Vagina (tissue), 2 donors: ENCODE data around the gene WIZ.

Experiments
- CTCF ChIP-seq, 3 experiments: fragments of 450-650 bp in 2 of 3; fragments of 200-600 bp in 1 of 3; sonication (generic) in 1 of 3; IDR thresholded peaks; one replicate each; pipeline ENCODE4 v1.5.1; 2017 to 2019; ENCODE audit warnings: antibody characterized with exemption in 3 of 3, mild to moderate bottlenecking in 2 of 3, moderate library complexity in 2 of 3
- POLR2A ChIP-seq, 2 donors: fragments of 450-650 bp; IDR thresholded peaks; one replicate each; pipeline ENCODE4 v1.6.1; 2017; ENCODE audit warnings: antibody characterized with exemption in 2 of 2, mild to moderate bottlenecking in 2 of 2, moderate library complexity in 2 of 2
- POLR2AphosphoS5 ChIP-seq, 2 donors: sonication (generic); formaldehyde crosslinking; IDR thresholded peaks; one replicate each; pipeline ENCODE4 v1.9.0; 2017; ENCODE audit warnings: antibody characterized with exemption in 2 of 2, mild to moderate bottlenecking in 2 of 2, low read depth in 1 of 2; ENCODE audit not compliant: insufficient read depth in 1 of 2

- TF ChIP-seq POLR2A (IDR thresholded peaks at IDR 0.05) (no peak), CTCF (IDR thresholded peaks at IDR 0.05) (no peak), POLR2AphosphoS5 (IDR thresholded peaks at IDR 0.05; ENCODE audit: insufficient read depth in 1 of 2, low read depth in 1 of 2) (no peak)
Measured at GRCh38 chr19:15428956-15429824, 20.6 kb downstream of the WIZ start.
